HG03103 (cell line): ENCODE results near the gene FAH.

ENCODE experiments used
- ATAC-seq: cut with Tn5 transposase; IDR thresholded peaks from one replicate; pipeline ENCODE4 v1.9.1; 2021; ENCODE audit warnings: low read depth; ENCODE audit not compliant: unreplicated experiment

The FAH gene

GRCh38 chr15:80228959-80229610 is 76.3 kb downstream of the FAH start:
- ATAC-seq = no peak

GRCh38 chr15:80231371-80231770 is 78.6 kb downstream of the FAH start:
- no peak for ATAC-seq

- no peak for ATAC-seq
Observed at GRCh38 chr15:80233581-80233980, 80.8 kb downstream of the FAH start.

- no peak for ATAC-seq
Observed at GRCh38 chr15:80234883-80235282, 82.1 kb downstream of the FAH start.
